HUES6 (cell line): ENCODE data around the gene ATP5F1D.
A peak's percentile ranks its signal among the peaks of the same experiment; 100 is the strongest.

Source experiments
- H3K27ac ChIP-seq: 2 replicates; pipeline ENCODE4 v1.7.0; 2013; ENCODE audit warnings: low read depth, mild to moderate bottlenecking, low read length, inconsistent platforms
- H3K27me3 ChIP-seq: 2 replicates; pipeline ENCODE4 v1.6.1; 2013; ENCODE audit warnings: low read length; ENCODE audit not compliant: control insufficient read depth, insufficient read depth
- H3K36me3 ChIP-seq: 2 replicates; pipeline ENCODE4 v1.6.1; 2013; ENCODE audit warnings: low read length; ENCODE audit not compliant: control insufficient read depth, insufficient read depth
- H3K4me1 ChIP-seq: 2 replicates; pipeline ENCODE4 v1.6.1; 2013; ENCODE audit warnings: low read length; ENCODE audit not compliant: control insufficient read depth, insufficient read depth
- H3K4me3 ChIP-seq: 2 replicates; pipeline ENCODE4 v1.5.1; 2013; ENCODE audit warnings: low read depth, low read length
- H3K9ac ChIP-seq: one replicate; pipeline ENCODE4 v1.6.1; 2013; ENCODE audit warnings: mild to moderate bottlenecking, low read length
- H3K9me3 ChIP-seq: 2 replicates; pipeline ENCODE4 v1.6.1; 2013; ENCODE audit warnings: low read depth, low read length; ENCODE audit not compliant: control insufficient read depth, insufficient read depth

Gene ATP5F1D

GRCh38 chr19:1258163-1258492, 16.6 kb downstream of the ATP5F1D start:
- no peaks in the 10 kb centered on the region for H3K9me3 ChIP-seq
- H3K27me3 ChIP-seq, result no peaks in the 10 kb centered on the region
- peaks cover 51% of the 10 kb centered on the region for H3K36me3 ChIP-seq
- H3K27ac ChIP-seq, result peak overlapping the region; percentile 58; the same call in 1 of the 2 replicates
- no peak overlapping the region for H3K4me3 ChIP-seq
- no peak overlapping the region for H3K9ac ChIP-seq
- peaks cover 66% of the 10 kb centered on the region for H3K4me1 ChIP-seq

- no peak overlapping the region for H3K9ac ChIP-seq
- H3K27ac ChIP-seq, result peak overlapping the region; percentile 66; the same call in 1 of the 2 replicates
- no peak overlapping the region; the same call in 1 of the 2 replicates for H3K4me3 ChIP-seq
- no peaks in the 10 kb centered on the region for H3K9me3 ChIP-seq
- H3K27me3 ChIP-seq, result no peaks in the 10 kb centered on the region
- peaks cover 46% of the 10 kb centered on the region for H3K36me3 ChIP-seq
- peaks cover 64% of the 10 kb centered on the region for H3K4me1 ChIP-seq
These were observed 17.2 kb downstream of the ATP5F1D start for GRCh38 chr19:1258707-1259205.

DNA sequence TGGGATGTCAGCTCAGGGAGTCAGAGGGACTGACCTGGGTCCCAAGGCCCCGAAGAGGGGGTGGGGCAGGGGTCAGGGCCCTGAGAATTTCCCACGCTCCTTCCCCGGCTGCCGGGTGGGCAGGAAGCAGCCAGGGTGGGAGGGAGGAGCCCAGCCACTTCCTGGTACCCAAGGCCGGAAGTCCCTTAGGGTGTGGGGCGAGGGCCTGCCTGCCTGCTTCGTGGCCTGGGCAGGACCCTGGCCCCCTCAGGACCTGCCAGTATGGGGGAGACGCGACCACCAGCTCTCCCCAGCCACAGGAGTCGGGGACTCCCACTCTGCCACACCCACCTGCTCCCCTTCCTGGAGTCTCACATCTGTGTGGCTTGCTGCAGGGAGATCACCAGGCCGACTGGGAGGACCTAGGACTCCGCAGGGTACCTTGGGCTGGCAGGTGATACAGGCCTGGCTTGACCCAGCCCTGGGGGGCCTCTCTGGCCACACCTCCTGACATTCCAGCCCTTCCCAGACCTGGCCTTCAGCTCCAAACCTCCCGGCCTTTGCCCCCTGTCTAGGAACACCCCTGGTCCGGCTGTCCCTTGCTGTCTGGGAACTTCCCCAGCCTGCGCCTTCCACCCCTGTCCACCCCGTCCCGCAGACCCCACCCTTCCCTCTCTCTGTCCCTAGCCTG, 17.8 kb downstream of the ATP5F1D start:
- peaks cover 63% of the 10 kb centered on the region for H3K4me1 ChIP-seq
- H3K36me3 ChIP-seq, result peaks cover 40% of the 10 kb centered on the region
- peak overlapping the region; percentile 66; the same call in 1 of the 2 replicates for H3K27ac ChIP-seq
- H3K27me3 ChIP-seq, result no peaks in the 10 kb centered on the region
- peak overlapping the region; percentile 75 for H3K9ac ChIP-seq
- no peaks in the 10 kb centered on the region for H3K9me3 ChIP-seq
- peak overlapping the region; percentile 80 for H3K4me3 ChIP-seq

- peak overlapping the region; percentile 66; the same call in 1 of the 2 replicates for H3K27ac ChIP-seq
- peak overlapping the region; percentile 80 for H3K4me3 ChIP-seq
- H3K27me3 ChIP-seq, result no peaks in the 10 kb centered on the region
- peaks cover 65% of the 10 kb centered on the region for H3K4me1 ChIP-seq
- H3K9me3 ChIP-seq, result no peaks in the 10 kb centered on the region
- H3K9ac ChIP-seq, result peak overlapping the region; percentile 75
- H3K36me3 ChIP-seq, result peaks cover 32% of the 10 kb centered on the region
These were observed 18.6 kb downstream of the ATP5F1D start for GRCh38 chr19:1259876-1260748.

DNA sequence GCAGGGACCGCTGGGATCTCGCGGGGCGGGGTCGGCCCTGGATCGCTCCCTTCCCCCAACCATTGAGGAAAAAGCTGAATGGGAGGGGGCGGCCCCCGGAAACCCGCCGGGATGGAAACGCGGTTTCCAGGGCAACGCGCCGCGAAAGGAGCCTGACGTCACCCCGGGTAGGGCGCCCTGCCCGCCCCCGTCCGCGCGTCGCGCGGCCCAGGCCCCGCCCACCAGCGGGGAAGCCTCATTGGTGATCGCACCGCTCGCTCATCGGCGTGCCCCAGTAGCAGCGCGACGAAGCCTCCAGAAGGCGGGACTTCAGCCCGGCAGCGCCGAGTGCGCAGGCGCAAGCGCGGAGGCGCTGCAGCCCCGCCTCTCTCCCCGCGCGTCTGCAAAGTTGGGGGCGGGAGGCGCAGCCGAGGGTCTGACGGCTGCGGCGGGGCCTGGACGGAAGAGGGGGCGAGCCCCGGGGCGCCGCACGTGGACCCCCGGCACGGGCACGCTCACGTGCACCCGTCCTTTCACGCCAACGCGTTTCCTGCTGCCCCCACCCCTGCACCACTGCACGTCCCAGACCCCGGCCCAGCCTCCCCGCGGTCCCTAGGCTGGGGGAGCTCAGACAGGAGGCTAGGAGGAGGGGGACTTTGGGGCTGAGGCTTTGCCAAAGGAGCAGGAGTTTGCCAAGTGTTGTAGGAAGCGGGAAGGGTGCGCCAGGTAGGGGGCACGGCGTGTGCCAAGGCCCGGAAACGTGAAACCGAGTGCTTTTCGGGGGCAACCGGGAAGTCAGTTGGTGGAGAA, 19.4 kb downstream of the ATP5F1D start:
- peaks cover 68% of the 10 kb centered on the region for H3K4me1 ChIP-seq
- H3K36me3 ChIP-seq, result peaks cover 24% of the 10 kb centered on the region
- no peaks in the 10 kb centered on the region for H3K27me3 ChIP-seq
- H3K27ac ChIP-seq, result peak overlapping the region; percentile 86; the same call in 1 of the 2 replicates
- no peaks in the 10 kb centered on the region for H3K9me3 ChIP-seq
- peak overlapping the region; percentile 83 for H3K9ac ChIP-seq
- H3K4me3 ChIP-seq, result peak overlapping the region; percentile 80

- H3K27ac ChIP-seq, result peak overlapping the region; percentile 86; the same call in 1 of the 2 replicates
These were observed 19.9 kb downstream of the ATP5F1D start for GRCh38 chr19:1261538-1261797.

GRCh38 chr19:1261798-1262622, 20.5 kb downstream of the ATP5F1D start:
- Histone ChIP-seq H3K9me3 (no peaks in the 10 kb centered on the region), H3K36me3 (peaks cover 15% of the 10 kb centered on the region), H3K4me1 (peaks cover 66% of the 10 kb centered on the region), H3K27ac (peak overlapping the region; percentile 86; the same call in 1 of the 2 replicates), H3K4me3 (peak overlapping the region; percentile 80), H3K27me3 (peaks cover under 1% of the 10 kb centered on the region; the same call in 1 of the 2 replicates), H3K9ac (peak overlapping the region; percentile 83)

More at GRCh38 chr19:1261538-1261797, 19.9 kb downstream of the ATP5F1D start:
- H3K36me3 ChIP-seq, result peaks cover 20% of the 10 kb centered on the region
- H3K27me3 ChIP-seq, result no peaks in the 10 kb centered on the region
- peak overlapping the region; percentile 83 for H3K9ac ChIP-seq
- no peaks in the 10 kb centered on the region for H3K9me3 ChIP-seq
- H3K4me3 ChIP-seq, result peak overlapping the region; percentile 80
- H3K4me1 ChIP-seq, result peaks cover 71% of the 10 kb centered on the region

DNA sequence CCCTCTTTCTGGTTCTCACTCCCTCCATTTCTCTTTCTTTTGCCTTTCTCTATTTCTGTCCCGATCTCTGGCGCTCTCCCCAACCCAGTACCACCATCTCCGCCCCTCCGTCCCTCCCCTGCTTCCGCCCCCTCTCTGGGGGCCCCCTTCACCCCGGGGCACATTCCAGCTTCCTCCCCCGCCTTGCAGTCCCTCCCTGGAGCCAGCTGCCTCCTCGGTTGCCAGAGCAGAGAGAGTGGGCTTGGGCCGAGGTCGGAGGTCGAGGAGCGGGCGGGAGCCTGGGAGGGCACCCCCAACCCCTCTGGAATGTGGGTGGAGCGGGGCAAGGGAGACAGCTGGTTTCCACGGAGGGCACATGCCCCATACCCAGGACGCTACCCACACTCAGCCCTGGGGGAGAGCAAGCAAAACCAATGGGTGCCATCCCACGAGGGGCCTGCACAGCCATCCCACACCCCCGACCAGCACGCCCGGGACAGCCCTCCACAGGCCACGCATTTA, 21.1 kb downstream of the ATP5F1D start:
- Histone ChIP-seq H3K4me1 (peaks cover 67% of the 10 kb centered on the region), H3K9me3 (no peaks in the 10 kb centered on the region), H3K9ac (peak overlapping the region; percentile 38), H3K4me3 (peak overlapping the region; percentile 80), H3K27me3 (peaks cover 7% of the 10 kb centered on the region), H3K27ac (peak overlapping the region; percentile 61; the same call in 1 of the 2 replicates), H3K36me3 (peaks cover 8% of the 10 kb centered on the region)

DNA sequence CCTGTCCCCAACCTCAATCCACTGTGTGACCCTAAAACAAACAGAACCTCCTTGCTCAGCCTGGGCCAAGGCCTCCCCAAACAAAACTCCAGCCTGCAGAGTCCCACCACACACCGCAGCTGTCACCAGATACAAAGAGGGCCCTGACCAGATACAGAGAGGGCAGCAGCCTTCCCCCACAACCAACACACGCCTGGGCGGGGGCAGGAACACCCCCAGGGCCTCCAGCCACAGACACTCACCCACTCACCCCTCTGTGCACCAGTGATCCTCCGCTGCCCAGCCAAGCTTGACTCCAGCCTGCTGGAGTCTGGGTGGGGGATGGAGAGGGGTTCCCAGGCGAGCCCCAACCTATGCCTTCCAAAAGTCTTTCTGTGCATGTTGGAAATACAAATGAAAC, 21.6 kb downstream of the ATP5F1D start:
- 0 out of 2 replicates have a peak overlapping the region, but pooled peaks have one; percentile 80 for H3K4me3 ChIP-seq
- peak overlapping the region; percentile 38 for H3K9ac ChIP-seq
- peaks cover 3% of the 10 kb centered on the region; the same call in 1 of the 2 replicates for H3K36me3 ChIP-seq
- no peaks in the 10 kb centered on the region for H3K9me3 ChIP-seq
- peaks cover 12% of the 10 kb centered on the region for H3K27me3 ChIP-seq
- peaks cover 67% of the 10 kb centered on the region for H3K4me1 ChIP-seq
- H3K27ac ChIP-seq, result no peak overlapping the region
